GM19025 (cell line): ENCODE measurements around the gene ULK4.
"Not testable (repeated sequence)": the region's sequence is repeated elsewhere in the genome, so short reads cannot be mapped to it uniquely, and the experiment has no call there.

Experiments used
- ATAC-seq: cut with Tn5 transposase; IDR thresholded peaks from one replicate; pipeline ENCODE4 v1.9.1; 2021; ENCODE audit warnings: mild to moderate bottlenecking, low read depth, moderate library complexity; ENCODE audit not compliant: unreplicated experiment

The ULK4 gene

GRCh38 chr3:41651718-41652117 is 310.2 kb downstream of the ULK4 start:
- no peak for ATAC-seq

DNA sequence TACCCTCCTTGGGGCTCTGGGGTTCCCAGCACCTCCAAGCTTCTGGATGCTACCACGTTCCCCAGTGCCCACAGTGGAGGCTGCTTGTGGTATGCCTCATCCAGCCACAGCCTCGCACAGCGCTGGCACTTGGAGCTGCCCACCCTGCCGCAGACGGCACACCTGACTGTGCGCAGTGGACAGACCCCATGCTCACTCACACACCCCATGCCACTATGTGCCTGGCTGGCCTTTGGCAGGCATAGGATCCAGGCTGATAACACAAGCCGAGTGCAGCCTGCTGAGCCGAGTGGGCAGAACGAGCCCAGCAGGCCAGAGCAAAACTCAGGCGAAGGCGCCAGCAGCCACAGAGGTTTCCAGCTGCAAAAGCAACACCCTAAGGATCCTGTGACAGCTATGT is 311.5 kb downstream of the ULK4 start:
- no peak for ATAC-seq

GRCh38 chr3:41649129-41649739 is 312.7 kb downstream of the ULK4 start:
- no peak for ATAC-seq

- ATAC-seq = not testable (repeated sequence)
These were observed 314.2 kb downstream of the ULK4 start for GRCh38 chr3:41647730-41648129.

DNA sequence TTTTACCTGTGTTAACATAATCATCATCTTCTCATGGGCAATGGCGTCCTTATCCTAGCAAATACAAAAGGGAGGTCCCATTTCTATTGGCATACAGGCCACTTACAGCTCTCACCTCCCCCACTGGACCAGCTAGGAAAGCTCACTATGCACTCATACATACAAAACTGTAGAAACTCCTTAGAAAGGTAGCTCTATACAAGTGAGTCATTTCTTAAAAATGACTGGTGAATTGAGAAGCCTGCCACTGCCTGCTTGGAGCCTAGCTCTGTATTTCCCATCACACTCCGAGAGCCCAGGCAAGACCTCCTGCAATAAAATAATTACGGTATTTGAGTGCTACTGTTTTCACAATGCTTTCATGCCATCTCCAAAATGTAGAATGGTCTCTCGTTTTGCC is 321.8 kb downstream of the ULK4 start:
- ATAC-seq = no peak

GRCh38 chr3:41638381-41638780 is 323.5 kb downstream of the ULK4 start:
- no peak for ATAC-seq

DNA sequence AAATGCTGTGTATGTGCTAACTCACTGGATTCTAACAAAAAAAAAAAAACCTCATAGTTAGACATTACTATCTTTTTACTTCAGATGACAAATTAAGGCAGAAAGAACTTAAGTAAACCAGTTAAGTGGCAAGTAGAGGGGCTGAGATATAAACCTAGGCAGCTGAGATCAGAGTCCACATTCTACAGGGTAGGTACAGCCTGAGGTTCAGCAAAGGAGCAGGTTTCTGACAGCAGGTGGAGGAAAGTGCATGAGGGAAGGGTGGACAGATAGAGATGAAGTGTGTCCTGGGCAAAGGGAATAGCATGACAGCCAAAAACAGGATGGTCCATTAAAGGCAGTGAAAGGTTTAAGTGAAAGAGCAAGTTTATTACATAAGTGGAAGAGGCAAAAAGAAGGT is 329.2 kb downstream of the ULK4 start:
- no peak for ATAC-seq

DNA sequence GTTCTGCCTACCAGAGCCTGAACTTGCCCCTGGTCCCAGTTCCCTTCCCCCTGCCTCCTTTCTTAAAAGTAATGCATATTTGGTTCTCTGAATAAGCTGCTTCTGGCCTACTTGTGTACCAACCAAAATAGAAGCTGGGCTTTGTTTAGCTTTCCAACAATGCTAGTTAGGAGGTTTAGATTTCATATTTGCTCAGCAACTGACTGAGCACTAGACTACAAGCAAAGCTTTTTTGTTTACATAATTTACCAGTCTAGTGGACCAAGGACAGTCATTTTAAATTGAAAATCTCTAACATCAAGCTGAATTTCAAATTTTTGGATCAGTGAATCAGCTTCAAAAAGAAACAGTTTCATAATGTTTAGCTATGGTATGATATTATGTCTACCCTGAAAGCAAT is 331.2 kb downstream of the ULK4 start:
- no peak for ATAC-seq

DNA sequence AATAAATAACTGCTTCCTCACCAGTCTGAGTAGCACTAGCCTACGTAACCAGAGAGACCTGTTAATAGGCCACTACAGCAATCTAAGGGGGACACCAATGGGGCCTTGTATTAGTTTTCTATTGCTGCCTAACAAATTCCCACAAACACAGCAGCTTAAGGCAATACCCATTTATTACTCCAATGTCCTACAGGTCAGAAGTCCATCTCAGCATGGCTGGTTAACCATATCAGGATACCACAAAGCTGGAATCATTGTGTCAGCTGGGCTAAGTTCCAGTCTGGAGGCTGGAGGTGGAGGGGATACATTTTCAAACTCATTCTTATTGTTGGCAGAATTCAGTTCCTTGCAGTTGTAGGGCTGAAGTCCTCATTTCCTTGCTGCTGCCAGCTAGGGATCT is 331.9 kb downstream of the ULK4 start:
- no peak for ATAC-seq

DNA sequence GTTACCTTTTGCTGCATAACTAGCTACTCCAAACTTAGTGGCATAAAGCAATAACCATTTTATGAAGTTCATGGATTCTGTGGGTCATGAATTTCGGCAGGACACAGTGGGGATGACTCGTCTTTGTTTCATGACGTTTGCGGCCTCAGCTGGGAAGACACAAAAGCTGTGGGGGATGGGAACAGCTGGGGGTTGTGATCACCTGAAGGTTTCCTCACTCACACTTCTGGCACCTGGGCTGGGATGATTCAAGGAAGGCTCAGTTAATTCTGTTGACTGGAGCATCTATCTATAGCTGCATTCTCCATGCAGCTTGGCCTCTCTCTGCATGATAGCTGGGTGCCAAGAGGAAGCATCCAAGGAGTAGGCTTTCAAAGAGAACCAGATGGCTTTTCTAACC is 332.8 kb downstream of the ULK4 start:
- ATAC-seq = no peak

GRCh38 chr3:41627477-41628087 is 334.3 kb downstream of the ULK4 start:
- no peak for ATAC-seq

- no peak for ATAC-seq
These were observed 349.1 kb downstream of the ULK4 start for GRCh38 chr3:41612853-41613252.

DNA sequence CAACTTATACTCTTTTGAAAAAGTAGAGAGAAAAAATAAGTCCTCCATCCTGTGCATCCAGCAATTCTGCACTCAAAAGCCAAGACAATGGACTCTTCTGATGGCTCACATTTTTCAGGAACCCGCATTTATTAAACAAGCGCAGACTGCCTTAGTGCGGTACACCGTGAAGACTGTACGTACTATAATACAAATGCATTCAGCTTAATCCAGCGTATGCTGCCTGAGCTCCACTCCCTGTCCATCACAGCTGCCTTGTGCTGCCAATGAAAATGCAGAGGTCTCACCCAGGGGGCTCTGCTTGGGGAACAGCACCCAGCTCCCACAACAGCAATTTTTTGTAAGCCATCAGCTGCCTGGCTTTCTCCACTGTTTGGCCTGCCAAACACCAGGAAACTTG is 350.9 kb downstream of the ULK4 start:
- ATAC-seq = no peak

GRCh38 chr3:41608347-41608746 is 353.6 kb downstream of the ULK4 start:
- ATAC-seq = no peak

GRCh38 chr3:41603807-41604206 is 358.1 kb downstream of the ULK4 start:
- no peak for ATAC-seq

DNA sequence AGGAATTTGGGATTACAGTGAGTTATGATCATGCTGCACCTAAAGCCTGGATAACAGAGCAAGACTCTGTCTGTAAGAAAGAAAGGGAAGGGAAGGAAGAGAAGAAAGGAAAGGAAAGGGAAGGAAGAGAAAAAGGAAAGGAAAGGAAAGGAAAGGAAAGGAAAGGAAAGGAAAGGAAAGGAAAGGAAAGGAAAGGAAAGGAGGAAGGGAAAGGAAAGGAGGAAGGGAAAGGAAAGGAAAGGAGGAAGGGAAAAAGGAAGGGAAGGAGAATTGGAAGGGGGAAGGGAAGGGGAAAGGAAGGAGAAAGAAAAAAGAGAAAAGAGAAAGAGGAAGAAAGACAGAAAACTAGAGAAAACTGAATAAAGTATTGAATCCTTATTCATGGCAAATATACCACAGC is 359.8 kb downstream of the ULK4 start:
- ATAC-seq = no peak

DNA sequence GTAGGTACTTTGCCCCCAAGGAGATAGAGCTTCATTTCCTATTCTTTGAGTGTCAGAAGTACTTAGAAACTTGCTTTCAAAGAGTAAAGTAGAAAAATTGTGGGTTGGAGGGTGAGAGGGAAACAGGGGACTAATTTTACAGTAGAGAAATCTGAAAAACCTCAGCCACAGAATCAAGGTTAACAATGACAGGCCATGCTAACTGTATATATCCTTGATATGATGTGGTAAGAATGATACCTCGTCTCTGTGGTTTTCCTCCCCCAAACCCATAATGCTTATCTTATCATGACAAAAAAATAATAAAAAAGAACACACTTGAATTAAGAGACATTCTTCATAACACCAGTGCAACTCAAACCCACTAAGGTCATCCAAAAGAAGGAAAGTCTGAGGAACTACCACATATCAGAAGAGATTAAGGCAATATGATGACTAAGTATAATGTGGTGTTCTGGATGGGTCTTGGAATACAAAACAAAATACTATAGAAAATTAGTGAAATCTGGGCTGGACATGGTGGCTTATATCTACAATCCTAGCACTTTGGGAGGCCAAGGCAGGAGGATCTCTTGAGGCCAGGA is 360.4 kb downstream of the ULK4 start:
- ATAC-seq = no peak

- ATAC-seq = no peak
These were observed 361.3 kb downstream of the ULK4 start for GRCh38 chr3:41600616-41601015.

DNA sequence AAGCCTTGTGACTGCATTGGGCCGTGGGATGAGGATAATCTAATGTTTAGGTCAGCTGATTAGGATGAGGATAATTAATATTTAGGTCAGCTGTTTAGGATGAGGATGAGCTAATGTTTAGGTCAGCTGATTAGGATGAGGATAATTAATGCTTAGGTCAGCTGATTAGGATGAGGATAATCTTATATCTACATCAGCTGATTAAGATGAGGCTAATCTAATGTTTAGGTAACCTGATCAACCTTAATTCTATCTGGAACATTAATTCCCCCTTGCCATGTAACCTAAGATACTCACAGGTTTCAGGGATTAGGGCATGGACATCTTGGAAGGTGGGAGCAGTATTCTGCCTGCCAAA is 362.8 kb downstream of the ULK4 start:
- ATAC-seq = no peak

DNA sequence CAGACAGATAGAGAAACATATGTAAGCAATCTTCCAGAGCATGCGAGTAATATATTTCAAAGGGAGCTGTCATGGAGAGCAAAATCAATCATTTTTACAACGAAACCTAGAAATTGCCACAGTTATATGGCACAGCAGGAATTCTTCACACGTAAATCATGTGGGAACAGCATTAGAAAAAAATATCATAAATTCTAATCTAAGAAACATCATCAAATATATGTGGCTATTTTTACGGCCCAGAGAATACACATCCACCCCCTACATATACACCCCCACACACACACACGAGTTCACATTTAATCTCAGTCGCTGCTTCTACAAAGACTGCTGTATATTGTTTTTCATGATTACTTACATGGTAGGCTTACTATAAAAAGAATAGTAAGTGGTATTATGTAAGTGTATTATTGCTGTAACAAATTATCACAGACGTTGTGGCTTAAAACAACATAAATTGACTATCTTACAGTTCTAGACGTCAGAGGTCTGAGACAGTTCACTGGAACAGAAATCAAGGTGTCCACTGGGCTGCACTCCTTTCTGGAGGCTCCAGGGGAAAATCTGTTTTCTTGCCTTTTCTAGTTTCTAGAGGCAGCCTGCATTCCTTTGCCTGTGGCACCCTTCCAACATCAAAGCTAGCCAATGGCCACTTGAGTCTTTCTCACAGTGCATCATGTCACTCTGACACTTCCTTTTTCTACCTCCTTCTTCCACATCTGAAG is 363.3 kb downstream of the ULK4 start:
- ATAC-seq = no peak

GRCh38 chr3:41593774-41594173 is 368.1 kb downstream of the ULK4 start:
- ATAC-seq = no peak
